GM18873 (cell line): ENCODE data around the gene IQGAP2.
A peak's percentile ranks its signal among the peaks of the same experiment; 100 is the strongest.

Source experiments
- ATAC-seq: cut with Tn5 transposase; IDR thresholded peaks from one replicate; pipeline ENCODE4 v1.9.1; 2021; ENCODE audit warnings: mild to moderate bottlenecking, moderate library complexity, moderate number of reproducible peaks; ENCODE audit not compliant: unreplicated experiment, low FRiP score

IQGAP2 gene

GRCh38 chr5:76380346-76381066 is 22.6 kb upstream of the IQGAP2 start:
- no peak for ATAC-seq

- ATAC-seq, result no peak
Measured at GRCh38 chr5:76383126-76383832, 19.8 kb upstream of the IQGAP2 start.

DNA sequence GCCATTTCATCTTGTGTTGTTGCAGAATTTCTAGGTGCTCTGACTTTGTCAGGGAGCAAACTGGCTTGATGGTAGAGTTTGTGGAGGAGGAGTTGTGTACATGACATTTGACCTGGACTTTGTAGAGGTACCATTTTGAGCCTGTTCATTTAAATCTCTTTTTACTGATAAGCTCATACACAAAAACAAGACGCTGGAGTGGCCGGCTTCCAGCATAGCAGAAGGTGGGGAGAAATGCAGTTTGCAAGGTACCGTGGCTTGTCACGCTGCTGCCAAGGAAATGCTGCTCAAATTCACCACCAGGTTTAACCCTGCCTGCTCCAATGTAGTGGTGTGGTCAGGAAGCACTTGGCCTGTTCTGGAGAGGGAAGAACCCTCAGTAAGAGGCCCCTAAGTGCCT is 18.9 kb upstream of the IQGAP2 start:
- no peak for ATAC-seq

DNA sequence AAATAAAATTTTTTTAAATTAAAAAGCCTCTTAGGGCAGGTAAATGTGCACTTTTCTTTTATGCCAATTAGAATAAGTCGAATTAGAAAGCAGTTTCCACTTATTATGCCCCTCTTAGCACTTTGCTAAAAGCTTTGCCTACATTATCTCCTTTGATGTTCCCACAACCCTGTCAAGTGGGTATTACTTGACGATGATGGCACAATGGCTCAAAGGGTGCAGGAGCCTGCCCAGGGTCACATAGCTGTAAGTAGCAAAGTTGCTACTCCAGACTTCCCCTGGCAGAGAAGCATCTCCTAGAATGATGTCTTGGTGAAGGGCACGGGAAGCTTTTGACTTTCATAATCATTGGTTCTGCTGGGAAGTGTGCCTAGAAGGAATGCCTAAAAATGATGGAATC is 18.4 kb upstream of the IQGAP2 start:
- no peak for ATAC-seq

DNA sequence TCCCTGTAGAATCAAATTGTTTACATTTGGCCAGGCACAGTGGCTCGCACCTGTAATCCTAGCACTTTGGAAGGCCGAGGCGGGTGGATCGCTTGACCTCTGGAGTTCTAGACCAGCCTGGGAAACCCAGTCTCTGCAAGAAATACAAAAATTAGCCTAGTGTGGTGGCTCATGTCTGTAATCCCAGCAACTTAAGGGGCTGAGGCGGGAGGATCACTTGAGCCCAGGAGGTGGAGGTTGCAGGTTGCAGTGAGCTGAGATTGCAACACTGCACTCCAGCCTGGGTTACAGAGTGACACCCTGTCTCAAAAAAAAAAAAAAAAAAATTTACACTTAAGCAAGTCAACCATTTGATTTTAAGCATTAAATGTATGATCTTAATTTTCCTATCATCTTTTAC is 17.5 kb upstream of the IQGAP2 start:
- no peak for ATAC-seq

DNA sequence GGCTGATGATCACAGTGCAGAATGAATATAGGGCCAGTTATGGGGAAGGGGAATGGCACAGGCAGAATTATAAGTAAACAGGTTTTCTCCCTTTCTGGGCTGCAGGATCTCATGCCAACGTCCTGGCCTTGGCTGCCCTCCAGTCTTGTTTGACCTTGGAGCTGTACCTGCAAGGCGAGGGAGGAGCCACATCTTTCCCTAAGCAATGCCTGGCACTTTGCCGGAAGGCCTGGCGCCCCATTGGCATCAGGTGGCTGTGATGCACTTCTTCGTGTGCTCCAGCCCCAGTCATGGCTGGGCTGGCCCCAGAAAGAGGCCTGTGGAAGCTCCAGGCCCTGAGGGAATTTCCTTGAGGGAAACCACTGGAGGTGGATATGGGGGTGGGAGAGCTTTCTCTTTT is 16.7 kb upstream of the IQGAP2 start:
- ATAC-seq, result no peak

- ATAC-seq, result no peak
Measured at GRCh38 chr5:76388236-76388635, 14.8 kb upstream of the IQGAP2 start.

DNA sequence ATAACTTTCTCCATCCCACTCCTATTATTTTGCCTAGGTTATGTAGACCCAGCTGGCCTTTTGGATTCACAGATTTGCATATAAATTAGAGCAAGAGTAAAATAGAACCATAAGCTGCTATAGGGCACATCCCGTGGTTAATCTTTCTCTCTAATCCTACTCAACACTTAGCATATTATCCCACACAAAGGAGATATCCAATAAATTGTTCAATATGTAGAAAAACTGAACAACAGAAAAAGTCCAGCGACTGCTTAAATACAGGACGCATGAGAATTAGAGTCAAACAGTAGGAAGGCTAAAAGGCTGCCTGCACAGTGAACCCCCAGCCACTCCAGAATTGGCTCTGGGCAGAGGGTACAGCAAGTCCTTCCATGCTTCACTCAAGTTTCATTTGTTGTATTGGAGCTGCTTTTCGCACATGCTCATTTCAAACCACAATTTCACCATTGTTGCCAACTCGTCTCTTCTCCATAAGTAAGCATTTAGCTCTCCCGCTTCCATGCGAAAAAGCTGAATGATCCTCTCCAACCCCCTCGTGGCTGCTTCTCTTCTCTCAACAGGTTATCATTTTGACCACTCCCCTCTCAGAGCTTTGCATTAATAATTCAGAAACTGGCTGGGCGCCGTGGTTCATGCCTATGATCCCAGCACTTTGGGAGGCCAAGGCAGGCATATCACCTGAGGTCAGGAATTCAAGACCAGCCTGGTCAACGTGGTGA is 14.1 kb upstream of the IQGAP2 start:
- no peak for ATAC-seq

DNA sequence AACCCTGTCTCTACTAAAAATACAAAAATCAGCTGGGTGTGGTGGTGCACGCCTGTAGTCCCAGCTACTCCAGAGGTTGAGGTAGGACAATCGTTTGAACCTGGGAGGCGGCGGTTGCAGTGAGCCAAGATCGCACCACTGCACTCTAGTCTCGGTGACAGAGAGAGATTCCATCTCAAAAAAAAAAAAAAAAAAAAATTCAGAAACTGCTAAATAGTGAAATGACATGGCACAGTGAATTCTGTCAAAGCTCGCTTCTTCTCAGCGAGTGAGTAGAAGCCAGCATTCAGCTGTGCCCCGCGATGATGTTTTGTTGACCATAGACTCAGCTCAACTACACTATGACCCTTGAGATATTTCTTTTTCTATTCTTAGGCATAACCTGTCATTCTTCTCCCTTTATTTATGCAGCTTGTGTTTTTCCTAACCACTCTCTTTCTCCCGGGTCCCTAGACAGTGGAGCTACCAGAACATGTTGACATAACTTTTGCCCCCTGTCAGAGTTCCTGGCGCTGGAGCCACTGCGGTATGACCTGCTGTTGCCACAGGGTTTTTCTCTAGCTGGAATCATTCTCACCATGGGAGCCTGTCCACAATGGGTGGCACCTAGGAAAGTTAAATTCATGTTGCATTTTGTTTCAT is 13.5 kb upstream of the IQGAP2 start:
- no peak for ATAC-seq

GRCh38 chr5:76391014-76391413 is 12.1 kb upstream of the IQGAP2 start:
- no peak for ATAC-seq

- no peak for ATAC-seq
Measured at GRCh38 chr5:76393035-76393680, 9.9 kb upstream of the IQGAP2 start.

- no peak for ATAC-seq
Measured at GRCh38 chr5:76397200-76397599, 5.9 kb upstream of the IQGAP2 start.

GRCh38 chr5:76399268-76399667 is 3.8 kb upstream of the IQGAP2 start:
- no peak for ATAC-seq

DNA sequence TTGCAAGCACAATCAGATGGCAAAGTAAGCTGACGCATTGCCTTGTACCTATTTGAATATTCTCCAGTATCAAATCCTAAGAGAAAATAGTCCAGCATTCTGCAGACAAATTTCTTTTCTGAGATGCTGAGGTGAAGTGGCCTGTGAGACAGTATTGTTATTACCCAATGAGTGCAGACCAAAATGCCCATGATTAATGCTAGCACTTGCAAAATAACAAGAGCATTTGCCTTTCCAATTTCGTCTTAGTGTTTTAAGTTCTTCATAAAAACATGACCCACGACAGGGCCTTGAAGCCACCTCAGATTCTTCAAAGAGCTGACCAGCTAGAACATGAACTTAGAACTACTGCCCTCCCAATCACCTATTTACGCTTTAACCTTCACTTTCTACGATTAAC is 2.6 kb upstream of the IQGAP2 start:
- ATAC-seq, result no peak

DNA sequence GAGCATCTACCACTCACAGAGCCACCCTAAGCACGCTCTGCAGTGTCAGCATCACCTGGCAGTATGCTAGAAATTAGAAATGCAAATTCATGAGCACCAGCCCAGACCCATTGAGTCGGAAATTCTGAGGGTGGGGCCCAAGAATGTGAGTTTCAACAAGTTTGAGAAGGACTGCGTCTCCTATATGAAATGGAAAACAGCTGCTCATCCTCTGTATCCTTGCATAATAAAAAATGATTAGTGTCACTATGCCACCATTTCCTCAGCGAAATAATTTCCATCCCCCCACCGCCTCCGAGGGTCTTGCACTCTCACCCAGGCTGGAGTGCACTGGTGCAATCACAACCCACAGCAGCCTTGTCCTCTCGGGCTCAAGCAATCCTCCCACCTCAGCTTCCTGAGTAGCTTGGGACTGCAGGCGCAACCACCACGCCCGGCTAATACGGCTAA is 1.3 kb upstream of the IQGAP2 start:
- peak; percentile 33 for ATAC-seq

GRCh38 chr5:76402251-76402885 is 717 bp upstream of the IQGAP2 start:
- ATAC-seq, result peak; percentile 27

DNA sequence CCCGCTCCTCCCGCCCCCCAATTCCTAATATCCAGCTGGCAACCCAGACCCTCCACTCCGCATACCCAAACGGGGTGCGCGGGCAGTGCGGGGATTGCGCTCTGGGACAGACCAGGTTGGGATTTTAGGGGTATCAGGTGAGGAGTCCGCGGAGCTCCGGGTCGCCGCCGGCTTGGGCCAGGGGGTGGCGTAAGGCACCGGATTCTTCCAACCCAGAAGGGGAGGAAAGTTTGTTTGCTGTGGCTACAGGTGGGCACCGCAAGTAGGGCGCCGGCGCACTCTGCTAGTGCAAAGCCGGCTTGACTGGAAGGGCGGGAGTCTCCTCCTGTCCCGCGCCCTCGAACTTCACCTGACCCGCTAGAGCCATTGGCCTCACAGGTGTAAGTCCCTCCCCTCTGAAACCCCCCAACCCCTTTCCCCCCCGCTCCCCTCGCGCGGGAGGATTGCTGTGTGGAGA is 709 bp downstream of the IQGAP2 start:
- no peak for ATAC-seq

- ATAC-seq, result no peak
Measured at GRCh38 chr5:76404223-76405211, 1.4 kb downstream of the IQGAP2 start.

DNA sequence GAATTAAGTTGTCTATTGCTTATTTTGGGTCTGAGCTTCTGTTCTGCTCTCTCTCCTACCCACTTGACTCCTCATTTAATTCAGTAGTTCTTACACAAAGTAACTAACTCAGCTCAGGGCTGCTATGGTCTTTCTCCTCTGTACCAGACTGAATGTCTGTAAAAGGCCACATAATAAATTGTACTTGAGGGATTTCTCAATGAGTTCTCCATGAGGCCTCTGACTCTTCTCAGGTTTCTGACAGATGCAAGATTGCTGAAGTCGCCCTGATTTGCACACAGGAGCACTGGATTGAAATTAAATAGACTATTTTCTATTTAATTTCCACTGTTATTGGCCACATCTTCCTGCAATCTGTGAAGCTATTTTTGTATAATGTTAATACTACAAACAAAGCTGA is 2.9 kb downstream of the IQGAP2 start:
- no peak for ATAC-seq
